HCT116 (cell line): ENCODE data around the gene TUBA3D. TPM values are rescaled to one million over a fixed set of nuclear protein-coding genes. Genes with fewer than 3 reads are reported as not detected.
A peak's percentile ranks its signal among the peaks of the same experiment; 100 is the strongest.
"Not testable (repeated sequence)": the region's sequence is repeated elsewhere in the genome, so short reads cannot be mapped to it uniquely, and the experiment has no call there.

Experiments used
- ATAC-seq: fragments of 200-7000 bp; cut with Tn5 transposase; 2 replicates; pipeline ENCODE4 v1.9.1; 2020; ENCODE audit warnings: mild to moderate bottlenecking, moderate library complexity
- BruUV-seq: library from RNA; stranded (reverse); fragments of 400-500 nt; replicated peaks from 2 replicates; lab custom pipeline; 2021; lab: Mats Ljungman, UMichigan
- CTCF ChIA-PET: fragments of 300-600 bp; sonication (Branson Sonifier 250); formaldehyde crosslinking; loops from one replicate; lab custom pipeline; 2021; ENCODE audit warnings: antibody characterized with exemption; lab: Charles Lee
- POLR2A ChIA-PET: fragments of 300-600, 350-600 bp; sonication (Branson Sonifier 250); formaldehyde crosslinking; loops from one replicate; lab custom pipeline; 2021; ENCODE audit warnings: antibody characterized with exemption; lab: Charles Lee
- RAD21 ChIA-PET, 2 experiments: fragments of 300-600 bp; sonication (Branson Sonifier 250); formaldehyde crosslinking; loops; one replicate each; lab custom pipeline; 2023; ENCODE audit warnings: low total read pairs in 2 of 2; ENCODE audit not compliant: uncharacterized antibody in 2 of 2, unreplicated experiment in 2 of 2, low non-redundant PET in 1 of 2; lab: Charles Lee
- DNase-seq: peaks from one replicate; pipeline ENCODE4 v3.0.0-alpha.2; 2010; ENCODE audit warnings: low read depth, low spot score
- H2AFZ ChIP-seq: fragments of 200-600 bp; shearing (Covaris generic), sonication (generic); 2 replicates; pipeline ENCODE4 v1.6.1; 2017; ENCODE audit warnings: low read depth, mixed run types, mixed read lengths, antibody characterized with exemption, low read length; ENCODE audit not compliant: poor library complexity, severe bottlenecking
- H3K27ac ChIP-seq: 2 replicates; pipeline ENCODE4 v1.5.1; 2012; ENCODE audit warnings: low read depth, low read length
- H3K27me3 ChIP-seq: fragments of 200-600 bp; sonication (generic); 2 replicates; pipeline ENCODE4 v1.6.1; 2016; ENCODE audit warnings: mixed run types, low read length, mixed read lengths; ENCODE audit not compliant: insufficient read depth
- H3K36me3 ChIP-seq, 2 experiments: fragments of 200-500 bp in 1 of 2; fragments of 200-600 bp in 1 of 2; sonication (Bioruptor generic) in 1 of 2; sonication (generic) in 1 of 2; 2 replicates each; pipeline versions ENCODE4 v1.5.1 to v1.6.1; 2014 to 2016; ENCODE audit warnings: low read length in 2 of 2, inconsistent platforms in 1 of 2, mixed read lengths in 1 of 2, mixed run types in 1 of 2; ENCODE audit not compliant: insufficient read depth in 2 of 2, control insufficient read depth in 1 of 2
- H3K4me1 ChIP-seq, 2 experiments: fragments of 200-600 bp in 1 of 2; sonication (generic) in 1 of 2; 2 replicates each; pipeline versions ENCODE4 v1.5.1 to v1.6.1; 2012 to 2017; ENCODE audit warnings: low read length in 2 of 2, inconsistent platforms in 1 of 2, mild to moderate bottlenecking in 1 of 2, mixed read lengths in 1 of 2, mixed run types in 1 of 2, moderate library complexity in 1 of 2; ENCODE audit not compliant: insufficient read depth in 2 of 2, control insufficient read depth in 1 of 2
- H3K4me2 ChIP-seq: fragments of 200-600 bp; sonication (generic); 2 replicates; pipeline ENCODE4 v1.6.1; 2017; ENCODE audit warnings: mixed run types, low read length, mixed read lengths
- H3K4me3 ChIP-seq, 2 experiments: fragments of 200-600 bp in 1 of 2; sonication (generic) in 1 of 2; replicated peaks in 1 of 2; 2 replicates each; pipeline ENCODE4 v1.5.1; 2011 to 2016; ENCODE audit warnings: low read length in 2 of 2, control low read depth in 1 of 2, low read depth in 1 of 2, mild to moderate bottlenecking in 1 of 2, mixed read lengths in 1 of 2, mixed run types in 1 of 2
- H3K79me2 ChIP-seq: fragments of 200-600 bp; sonication (generic); 2 replicates; pipeline ENCODE4 v1.6.1; 2017; ENCODE audit warnings: mild to moderate bottlenecking, mixed run types, low read length, moderate library complexity, mixed read lengths; ENCODE audit not compliant: insufficient read depth
- H3K9ac ChIP-seq: fragments of 200-600 bp; sonication (generic); 2 replicates; pipeline ENCODE4 v1.6.1; 2016; ENCODE audit warnings: low read length, mixed read lengths
- H3K9me2 ChIP-seq: fragments of 200-600 bp; sonication (generic), shearing (Covaris generic); 2 replicates; pipeline ENCODE4 v1.6.1; 2017; ENCODE audit warnings: mixed run types, mild to moderate bottlenecking, moderate library complexity; ENCODE audit not compliant: insufficient read depth
- H3K9me3 ChIP-seq, 2 experiments: fragments of 200-500 bp in 1 of 2; fragments of 200-600 bp in 1 of 2; sonication (Bioruptor generic) in 1 of 2; sonication (generic) in 1 of 2; 2 replicates each; pipeline ENCODE4 v1.6.1; 2014 to 2017; ENCODE audit warnings: low read length in 2 of 2, mixed read lengths in 2 of 2, inconsistent platforms in 1 of 2, low read depth in 1 of 2, mild to moderate bottlenecking in 1 of 2, mixed run types in 1 of 2, moderate library complexity in 1 of 2; ENCODE audit not compliant: control insufficient read depth in 1 of 2, insufficient read depth in 1 of 2
- H4K20me1 ChIP-seq: fragments of 200-600 bp; sonication (generic), shearing (Covaris generic); 2 replicates; pipeline ENCODE4 v1.6.1; 2017; ENCODE audit warnings: mixed run types, mild to moderate bottlenecking, moderate library complexity; ENCODE audit not compliant: insufficient read depth
- POLR2AphosphoS5 ChIP-seq: IDR thresholded peaks from 2 replicates; pipeline ENCODE4 v1.6.1; 2011; ENCODE audit warnings: mild to moderate bottlenecking, low read depth, low read length, moderate library complexity
- SIN3A ChIP-seq: IDR thresholded peaks from 2 replicates; pipeline ENCODE4 v1.6.1; 2012; ENCODE audit warnings: low read depth
- ZFX ChIP-seq: fragments of 450-650 bp; IDR thresholded peaks from 2 replicates; pipeline ENCODE4 v1.6.1; 2017
- intact Hi-C: fragments of 100-400 bp; cut with micrococcal nuclease; formaldehyde crosslinking; loops from 2 replicates; pipeline ENCODE4 v1.10.0; 2022
- total RNA-seq: library from RNA; stranded (reverse); gene quantifications from one replicate; pipeline ENCODE4 v1.2.1, GENCODE V29; 2021; ENCODE audit not compliant: unreplicated experiment

Gene TUBA3D
- total RNA-seq, 1 experiment from 2014 or later, result not detected

- CTCF ChIA-PET, H2AFZ ChIP-seq: not testable (repeated sequence)
Observed at GRCh38 chr2:131491469-131491836, 15.5 kb downstream of the TUBA3D start.

GRCh38 chr2:131492015-131492417 lies 16.1 kb downstream of the TUBA3D start, which contains the start of gene MZT2A:
MZT2A (minus strand) TSS chr2:131492397; CDS start chr2:131492376, 21 bp downstream.
- H3K9ac ChIP-seq, result peak within 1 kb of the TSS; percentile 96
- TF ChIP-seq SIN3A, result 0 out of 2 replicates have a peak, but pooled peaks have one; percentile 61
- TF ChIP-seq ZFX, result peak; percentile 30; the same call in 1 of the 2 replicates
- H4K20me1 ChIP-seq, H3K36me3 ChIP-seq, DNase-seq, H2AFZ ChIP-seq, H3K9me2 ChIP-seq, RAD21 ChIA-PET, H3K9me3 ChIP-seq, POLR2A ChIA-PET, H3K27me3 ChIP-seq, BruUV-seq: not testable (repeated sequence)
- H3K4me1 ChIP-seq, result peaks cover 2 to 26% of the 10 kb centered on the region in 2 experiments; a peak in 2 of 4 replicates
- H3K79me2 ChIP-seq, result peaks cover 83% of the 10 kb centered on the region
- peak within 1 kb of the TSS; percentile 84 for H3K27ac ChIP-seq
- H3K4me2 ChIP-seq, result peak within 1 kb of the TSS; percentile 93
- peak; percentile 13 for ATAC-seq
- intact Hi-C loops, result loop anchor here (1.0 to 2.0 kb wide), 2 partner anchors 79 to 337 kb away; no protein-coding TSS in a partner anchor
- CTCF ChIA-PET, result interaction anchor here (1.0 kb wide), 2 partner anchors 75 to 330 kb away, joined by 3 read pairs; no protein-coding TSS in a partner anchor
- peak within 1 kb of the TSS; percentile 90 to 93 for H3K4me3 ChIP-seq

More at GRCh38 chr2:131491469-131491836, 15.5 kb downstream of the TUBA3D start:
- DNase-seq, H4K20me1 ChIP-seq, intact Hi-C loops, H3K9me3 ChIP-seq, H3K27me3 ChIP-seq, H3K36me3 ChIP-seq, POLR2A ChIA-PET, BruUV-seq, RAD21 ChIA-PET, H3K9me2 ChIP-seq: not testable (repeated sequence)
- peak; percentile 8 for ATAC-seq
- Histone ChIP-seq H3K79me2 (peaks cover 79% of the 10 kb centered on the region), H3K27ac (peak overlapping the region; percentile 58; the same call in 1 of the 2 replicates), H3K4me3 (peak overlapping the region; percentile 65 to 90), H3K4me2 (peak overlapping the region; percentile 93), H3K9ac (peak overlapping the region; percentile 96), H3K4me1 (peaks cover 2 to 26% of the 10 kb centered on the region in 2 experiments; a peak in 2 of 4 replicates)
- TF ChIP-seq POLR2AphosphoS5, result 0 out of 2 replicates have a peak, but pooled peaks have one; percentile 32
